ENCODE data around the gene SH3RF3.

DNA sequence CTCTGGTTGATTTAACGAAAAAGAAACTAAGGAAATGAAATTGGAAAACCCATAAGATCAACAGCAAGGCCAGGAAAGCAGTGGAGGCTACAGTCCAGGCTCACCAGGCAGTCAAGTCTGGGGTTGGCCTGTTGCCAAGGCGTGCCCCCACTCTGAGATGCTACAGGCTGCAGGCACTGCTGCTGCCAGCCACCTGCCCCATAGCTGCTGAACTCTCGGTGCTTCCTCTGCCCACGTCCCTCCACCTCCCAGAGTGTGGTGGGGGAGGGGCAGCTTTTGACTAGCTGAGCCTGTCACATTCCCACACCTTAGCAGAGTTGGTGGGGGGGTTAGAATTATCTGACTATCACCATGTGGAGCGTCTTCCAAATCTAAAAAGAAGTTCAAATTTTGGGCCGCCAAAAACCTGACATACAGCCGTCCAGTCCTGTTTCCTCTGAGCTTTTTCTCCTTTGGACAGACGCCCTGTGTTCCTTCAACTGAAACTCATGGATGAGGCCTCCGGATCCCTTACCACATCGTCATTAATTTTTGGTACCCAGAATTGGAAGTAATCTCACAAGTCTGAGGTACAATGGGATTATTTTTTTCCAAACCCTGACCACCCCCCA lies 3.9 kb upstream of the SH3RF3 start:
- no peak for TF ChIP-seq GATA2 (IDR thresholded peaks at IDR 0.05; ENCODE audit: low read depth, low read length)
- no peak for TF ChIP-seq GATA3 (IDR thresholded peaks at IDR 0.05; ENCODE audit: low read depth, low read length)
